Natural killer cell treated with Interleukin-12 subunit alpha and Interleukin-12 subunit beta and Interleukin-15 and Interleukin-18, amount 100 ng/mL, for 72 hours (primary cell): Measurements from ENCODE around the gene LHFPL2. TPM values are rescaled to one million over a fixed set of nuclear protein-coding genes. Genes with fewer than 3 reads are reported as not detected.

Source experiments
- ATAC-seq, 2 donors: fragments of 150-1000 bp; cut with Tn5 transposase in 1 of 2; sonication (Bioruptor Pico), chemical (Tn5 transposase) in 1 of 2; 2 replicates each; pipeline ENCODE4 v1.10.0; 2021
- DNase-seq: peaks from one replicate; pipeline ENCODE4 v3.0.0; 2022; ENCODE audit warnings: low spot score
- H3K27ac Mint-ChIP-seq, 2 donors: 1 replicate in 1 of 2; 2 replicates in 1 of 2; pipeline ENCODE4 v1.8.0; 2022; ENCODE audit warnings: mixed read lengths in 2 of 2, mild to moderate bottlenecking in 1 of 2, moderate library complexity in 1 of 2
- H3K27me3 Mint-ChIP-seq, 2 donors: 1 replicate in 1 of 2; 2 replicates in 1 of 2; pipeline ENCODE4 v1.8.0; 2022; ENCODE audit warnings: mixed read lengths in 2 of 2
- H3K36me3 Mint-ChIP-seq: one replicate; pipeline ENCODE4 v1.8.0; 2022; ENCODE audit warnings: mixed read lengths
- H3K4me1 Mint-ChIP-seq, 2 donors: 1 replicate in 1 of 2; 2 replicates in 1 of 2; pipeline ENCODE4 v1.8.0; 2022; ENCODE audit warnings: low read depth in 2 of 2, mixed read lengths in 2 of 2, mild to moderate bottlenecking in 1 of 2
- H3K4me3 Mint-ChIP-seq: one replicate; pipeline ENCODE4 v1.8.0; 2022; ENCODE audit warnings: mixed read lengths
- H3K9me3 Mint-ChIP-seq: 2 replicates; pipeline ENCODE4 v1.8.0; 2022; ENCODE audit warnings: mixed read lengths
- total RNA-seq, 2 donors: library from RNA; stranded (reverse); gene quantifications; one replicate each; pipeline ENCODE4 v1.2.3, GENCODE V29; 2022

Gene LHFPL2
- total RNA-seq, 2 donors from 2014 or later: 0.45 to 1.8 TPM

DNA sequence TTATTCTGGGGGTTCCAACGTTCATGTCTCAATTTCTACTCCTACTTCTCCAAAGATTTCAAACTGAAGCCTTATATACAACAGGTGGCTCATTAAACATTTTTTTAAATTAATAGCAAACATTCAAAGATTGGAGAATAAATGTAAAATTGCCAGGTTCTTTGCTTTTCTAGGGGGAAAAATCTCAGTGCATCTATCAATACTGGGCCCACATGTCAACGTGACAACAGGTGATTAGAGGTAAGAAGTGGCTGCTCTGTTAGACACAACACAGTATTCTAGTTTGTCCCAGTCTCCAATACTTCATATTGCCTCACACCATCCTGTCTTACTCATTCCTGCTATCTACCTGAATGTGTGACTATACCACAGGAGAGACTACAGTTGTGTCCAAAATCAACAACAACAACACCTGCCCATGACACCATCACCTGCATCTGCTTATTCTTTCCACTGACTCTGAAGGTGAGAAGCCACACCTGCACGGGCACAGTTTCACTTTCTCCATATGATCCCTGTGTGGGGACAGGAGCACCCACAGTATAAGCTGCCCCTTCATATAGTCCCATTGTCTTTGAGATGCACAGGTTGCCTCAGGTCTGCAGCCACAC is 110.2 kb downstream of the LHFPL2 start:
- ATAC-seq (no peak), DNase-seq (no peak)
- Mint-ChIP-seq H3K9me3 (no peaks in the 10 kb centered on the region), H3K4me3 (no peak overlapping the region), H3K27me3 (peaks cover 4 to 15% of the 10 kb centered on the region in 2 donors), H3K27ac (no peak overlapping the region), H3K4me1 (peaks cover 0 to 4% of the 10 kb centered on the region in 2 donors), H3K36me3 (no peaks in the 10 kb centered on the region)

DNA sequence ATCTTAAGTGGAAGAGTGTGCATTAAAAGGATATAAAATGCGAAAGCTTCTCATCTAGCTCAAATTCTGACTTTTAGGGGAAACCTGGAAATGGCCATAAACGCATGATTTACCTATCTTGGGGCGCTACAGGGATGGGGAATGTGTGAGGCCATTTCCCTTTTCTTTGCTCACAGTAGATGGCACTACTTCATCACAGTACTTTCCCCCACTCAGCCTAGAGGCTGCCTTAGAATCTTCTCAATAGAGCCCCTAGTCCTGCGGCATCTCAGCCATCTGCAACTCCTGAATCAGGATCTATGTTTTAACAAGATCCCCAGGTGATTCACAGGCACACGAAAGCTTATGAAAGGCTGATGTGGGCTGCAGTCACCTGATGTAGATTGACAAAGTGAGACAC is 110.8 kb downstream of the LHFPL2 start:
- H3K9me3 Mint-ChIP-seq: no peaks in the 10 kb centered on the region
- no peak for ATAC-seq
- no peak overlapping the region for H3K27ac Mint-ChIP-seq
- no peak overlapping the region for H3K4me3 Mint-ChIP-seq
- no peak for DNase-seq
- H3K27me3 Mint-ChIP-seq: peaks cover 0 to 12% of the 10 kb centered on the region in 2 donors
- H3K4me1 Mint-ChIP-seq: peaks cover 0 to 4% of the 10 kb centered on the region in 2 donors
- no peaks in the 10 kb centered on the region for H3K36me3 Mint-ChIP-seq

DNA sequence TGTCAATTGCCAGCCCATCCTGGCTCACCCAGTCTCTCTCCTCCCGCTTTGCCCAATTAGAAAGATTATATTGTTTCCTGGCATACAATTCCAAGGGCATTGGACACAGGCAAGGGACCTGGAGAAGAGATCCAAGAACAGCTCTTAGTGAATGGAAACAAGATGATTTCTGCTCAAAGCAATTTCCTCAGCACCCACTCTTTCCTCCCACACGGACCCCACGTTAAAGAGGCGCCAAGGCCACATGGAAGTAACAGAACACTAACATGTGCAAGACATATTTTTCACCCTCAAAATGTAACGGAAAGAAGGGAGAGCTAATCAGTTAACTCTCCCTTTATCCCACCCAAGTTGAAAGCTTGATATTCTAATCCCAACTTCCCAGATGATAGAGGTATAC is 111.2 kb downstream of the LHFPL2 start:
- H3K9me3 Mint-ChIP-seq: no peaks in the 10 kb centered on the region
- H3K4me1 Mint-ChIP-seq: peaks cover 0 to 4% of the 10 kb centered on the region in 2 donors
- H3K27ac Mint-ChIP-seq: no peak overlapping the region
- no peak overlapping the region for H3K4me3 Mint-ChIP-seq
- no peak for ATAC-seq
- no peaks in the 10 kb centered on the region for H3K36me3 Mint-ChIP-seq
- no peak for DNase-seq
- H3K27me3 Mint-ChIP-seq: peaks cover 0 to 11% of the 10 kb centered on the region in 2 donors

DNA sequence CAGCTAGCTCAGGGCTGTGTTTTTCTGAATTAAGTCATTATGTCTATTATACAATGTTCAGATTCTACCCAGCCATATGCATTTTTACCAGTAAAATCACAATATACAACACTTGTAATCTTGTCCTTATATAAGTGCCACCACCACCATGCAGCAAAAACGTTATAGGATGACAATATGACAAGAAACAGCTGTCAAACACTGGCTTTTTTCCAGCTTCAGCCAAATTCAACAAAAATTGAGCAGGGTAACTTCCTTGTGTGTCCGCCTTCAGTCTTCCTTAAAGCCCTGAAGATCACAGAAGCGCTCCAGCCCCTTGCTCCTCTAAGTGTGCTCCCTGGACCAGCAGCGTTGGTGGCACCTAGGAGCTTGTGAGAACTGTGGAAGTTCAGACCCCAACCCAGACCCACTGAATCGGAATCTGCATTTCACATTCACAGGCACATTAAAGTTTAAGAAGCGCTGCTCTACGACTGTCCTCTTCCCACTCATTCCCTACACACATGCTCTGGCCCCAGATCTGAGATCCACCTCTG is 111.8 kb downstream of the LHFPL2 start:
- peaks cover 0 to 10% of the 10 kb centered on the region in 2 donors for H3K27me3 Mint-ChIP-seq
- H3K27ac Mint-ChIP-seq: no peak overlapping the region
- H3K4me3 Mint-ChIP-seq: no peak overlapping the region
- no peak for DNase-seq
- H3K9me3 Mint-ChIP-seq: no peaks in the 10 kb centered on the region
- peaks cover 0 to 4% of the 10 kb centered on the region in 2 donors for H3K4me1 Mint-ChIP-seq
- ATAC-seq: no peak
- no peaks in the 10 kb centered on the region for H3K36me3 Mint-ChIP-seq

DNA sequence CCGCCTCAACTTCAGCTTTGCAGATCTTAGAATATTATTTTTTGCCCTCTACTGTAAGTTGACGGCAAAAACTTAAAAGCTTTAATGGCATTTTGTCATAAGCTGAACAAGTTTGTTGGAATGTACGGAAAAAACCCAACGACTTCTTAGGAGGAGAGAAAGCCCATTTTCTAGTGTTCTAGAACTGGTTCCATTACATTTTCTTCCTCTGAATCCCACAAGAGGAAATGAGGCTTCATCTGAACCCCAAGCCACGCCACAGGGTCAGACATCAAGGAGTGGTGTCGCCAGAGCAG is 113.7 kb downstream of the LHFPL2 start:
- DNase-seq: no peak
- peaks cover 0 to 10% of the 10 kb centered on the region in 2 donors for H3K27me3 Mint-ChIP-seq
- peaks cover 0 to 4% of the 10 kb centered on the region in 2 donors for H3K4me1 Mint-ChIP-seq
- no peak for ATAC-seq
- H3K4me3 Mint-ChIP-seq: no peak overlapping the region
- no peaks in the 10 kb centered on the region for H3K9me3 Mint-ChIP-seq
- no peak overlapping the region for H3K27ac Mint-ChIP-seq
- H3K36me3 Mint-ChIP-seq: no peaks in the 10 kb centered on the region

DNA sequence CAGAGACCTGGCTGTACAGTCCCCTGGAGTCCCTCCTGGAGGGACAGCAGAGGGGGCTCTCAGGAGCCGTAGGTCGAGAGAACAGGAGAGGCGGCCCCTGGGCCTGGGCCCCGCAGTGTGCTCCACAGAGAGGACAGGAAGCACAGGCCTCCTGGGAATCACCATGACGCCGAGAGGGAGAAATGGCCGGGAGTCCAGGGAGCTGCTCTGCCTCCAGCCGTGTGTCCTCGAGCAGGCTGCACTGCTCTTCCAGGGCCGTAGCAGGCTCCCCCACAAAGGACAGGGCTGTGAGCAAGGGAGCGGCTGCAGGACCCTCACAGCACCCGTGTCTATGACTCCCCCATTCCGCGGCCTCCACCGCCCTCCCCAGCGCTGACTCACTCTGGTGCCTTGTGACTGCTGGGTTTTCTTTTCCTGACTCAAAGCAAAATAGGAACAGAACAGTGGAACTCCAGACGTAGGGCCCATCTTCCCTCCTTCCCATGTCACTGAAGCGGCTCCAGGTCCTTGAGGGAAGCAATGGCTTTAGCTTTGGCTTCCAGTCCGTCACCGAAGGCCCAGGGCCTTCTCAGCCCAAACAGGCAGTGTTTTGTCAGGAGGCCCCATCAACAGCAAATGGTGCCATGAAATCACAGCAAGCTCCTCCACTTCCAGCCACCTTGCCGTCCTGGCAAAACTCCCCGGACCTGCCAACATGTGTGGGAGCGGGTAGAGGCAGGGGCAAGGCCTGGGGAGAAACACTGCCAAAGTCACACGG is 114.2 kb downstream of the LHFPL2 start:
- Mint-ChIP-seq H3K27me3 (peaks cover 0 to 10% of the 10 kb centered on the region in 2 donors), H3K4me1 (peaks cover 0 to 4% of the 10 kb centered on the region in 2 donors), H3K4me3 (no peak overlapping the region), H3K9me3 (no peaks in the 10 kb centered on the region), H3K27ac (no peak overlapping the region), H3K36me3 (no peaks in the 10 kb centered on the region)
- ATAC-seq: peak in 1 of 2 donors; percentile 52
- no peak for DNase-seq

DNA sequence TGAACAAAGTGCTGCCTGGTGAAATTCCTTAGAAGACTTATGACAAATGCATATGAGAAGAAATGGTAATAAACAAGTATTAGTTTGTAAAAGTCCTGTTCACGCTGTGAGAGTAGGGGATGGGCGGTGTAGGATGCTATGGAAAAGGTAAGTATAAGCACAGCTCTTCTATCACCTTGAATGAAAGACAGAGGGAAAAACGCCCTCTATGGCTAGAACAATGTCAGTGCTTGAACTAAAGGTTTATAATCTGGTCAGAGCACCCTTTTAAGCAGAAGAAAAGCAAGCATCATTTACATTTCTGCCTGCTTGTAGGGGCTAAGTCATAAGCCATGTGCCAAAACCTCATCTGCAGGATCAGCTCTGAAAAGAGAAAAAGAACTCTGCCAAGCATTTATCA is 115.2 kb downstream of the LHFPL2 start:
- no peaks in the 10 kb centered on the region for H3K36me3 Mint-ChIP-seq
- peaks cover 5 to 8% of the 10 kb centered on the region in 2 donors for H3K27me3 Mint-ChIP-seq
- no peaks in the 10 kb centered on the region for H3K4me1 Mint-ChIP-seq
- H3K9me3 Mint-ChIP-seq: no peaks in the 10 kb centered on the region
- no peak for DNase-seq
- no peak for ATAC-seq
- H3K4me3 Mint-ChIP-seq: no peak overlapping the region
- no peak overlapping the region for H3K27ac Mint-ChIP-seq

DNA sequence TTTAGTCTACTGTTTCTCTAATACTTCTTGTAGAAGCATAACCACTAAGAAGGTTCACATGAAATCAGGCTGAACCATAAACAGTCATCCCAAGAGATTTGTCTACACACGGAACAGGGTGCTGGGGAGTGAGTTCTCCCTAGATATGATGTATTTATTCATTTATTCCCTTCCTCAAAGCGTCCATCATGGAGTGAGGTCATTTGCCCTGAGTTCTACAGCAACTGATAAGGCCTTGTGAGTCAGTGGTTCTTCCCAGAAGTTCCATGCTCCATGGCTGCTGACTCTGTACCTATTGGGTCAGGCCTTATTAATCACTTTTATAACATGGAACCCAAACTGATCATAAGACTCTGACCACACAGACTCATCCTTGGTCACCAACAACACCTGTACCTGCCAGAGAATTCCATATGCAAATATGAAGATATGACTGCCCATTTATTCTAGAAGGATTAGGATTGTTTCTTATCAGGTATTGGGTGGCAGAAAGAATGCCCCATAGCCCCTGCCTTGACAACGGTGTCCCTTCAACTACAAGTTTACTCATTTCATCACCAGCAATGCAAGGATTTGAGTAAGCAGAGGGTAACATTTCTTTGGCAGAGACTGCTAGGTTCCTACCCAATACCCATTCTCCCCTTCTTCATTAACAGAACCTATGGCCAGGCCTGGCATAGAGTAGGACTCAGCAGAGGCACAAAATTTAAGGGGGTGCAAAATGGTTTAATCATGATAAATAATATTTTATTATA is 118.1 kb downstream of the LHFPL2 start:
- Mint-ChIP-seq H3K36me3 (no peaks in the 10 kb centered on the region), H3K27me3 (peaks cover 11 to 19% of the 10 kb centered on the region in 2 donors)
- no peak for ATAC-seq

DNA sequence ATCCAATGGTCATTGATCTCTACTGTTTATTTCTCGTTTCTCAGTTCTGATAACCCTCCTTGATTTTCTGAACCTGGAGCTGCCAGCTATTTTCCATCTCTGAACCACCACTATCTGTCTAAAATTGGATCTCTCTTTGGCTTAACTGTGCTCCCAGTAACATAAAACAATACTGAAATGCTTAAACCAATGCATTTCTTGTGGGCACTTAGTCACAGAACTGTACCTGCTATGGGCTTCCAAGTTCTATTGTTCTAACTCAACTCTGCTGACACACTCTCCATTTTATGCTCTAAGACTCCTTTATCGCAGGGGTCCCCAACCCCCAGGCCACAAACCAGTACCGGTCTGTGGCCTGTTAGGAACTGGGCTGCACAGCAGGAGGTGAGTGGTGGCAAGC is 120.6 kb downstream of the LHFPL2 start:
- Mint-ChIP-seq H3K9me3 (no peaks in the 10 kb centered on the region), H3K4me3 (no peak overlapping the region), H3K4me1 (peaks cover 0 to 5% of the 10 kb centered on the region in 2 donors), H3K27ac (no peak overlapping the region), H3K36me3 (no peaks in the 10 kb centered on the region), H3K27me3 (peaks cover 23 to 37% of the 10 kb centered on the region in 2 donors)
- ATAC-seq (no peak), DNase-seq (no peak)

More for the DNA sequence above, 118.1 kb downstream of the LHFPL2 start:
- Mint-ChIP-seq H3K4me3 (no peak overlapping the region), H3K27ac (no peak overlapping the region), H3K4me1 (peaks cover 0 to 5% of the 10 kb centered on the region in 2 donors), H3K9me3 (no peaks in the 10 kb centered on the region)
- no peak for DNase-seq

DNA sequence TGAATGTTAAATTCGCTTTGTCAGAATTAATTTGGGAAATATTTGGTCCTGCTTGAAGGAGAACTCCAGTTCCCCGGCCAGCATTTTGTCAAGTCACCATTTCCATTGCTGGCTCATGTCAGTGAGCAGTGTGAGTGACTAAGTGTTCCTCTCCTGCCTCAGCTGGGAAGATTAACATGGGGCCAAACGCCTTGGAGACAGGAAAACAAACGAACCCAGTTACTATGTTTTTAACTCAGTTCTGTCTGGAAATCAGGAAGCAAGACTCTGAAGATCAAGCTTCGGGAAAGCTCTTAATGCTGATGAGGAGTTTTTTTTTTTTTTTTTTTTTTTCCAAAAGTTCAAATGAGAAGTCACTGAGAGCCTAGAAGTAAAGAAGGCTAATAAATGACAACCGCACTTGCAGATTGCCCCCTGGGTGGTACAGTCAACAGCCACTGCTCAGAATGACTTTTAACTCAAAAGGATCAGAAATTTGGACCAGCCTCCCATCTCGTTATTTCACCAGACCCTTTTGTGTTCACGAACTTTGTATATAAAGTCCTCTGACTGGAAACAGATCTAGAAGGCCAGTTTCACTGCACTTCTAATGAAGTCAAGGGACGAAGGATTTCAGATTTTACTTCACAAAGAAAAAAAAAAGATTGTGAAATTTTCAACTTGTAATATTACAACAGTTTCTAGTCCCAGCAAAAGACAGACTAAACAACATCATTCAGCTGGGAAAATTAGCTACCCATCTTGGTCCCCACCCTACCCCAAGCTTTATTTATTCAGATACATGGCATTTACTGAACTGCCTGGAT is 121.3 kb downstream of the LHFPL2 start:
- no peak for DNase-seq
- H3K4me3 Mint-ChIP-seq: no peak overlapping the region
- no peak for ATAC-seq
- no peak overlapping the region for H3K27ac Mint-ChIP-seq
- peaks cover 0 to 5% of the 10 kb centered on the region in 2 donors for H3K4me1 Mint-ChIP-seq
- H3K9me3 Mint-ChIP-seq: no peaks in the 10 kb centered on the region
- H3K36me3 Mint-ChIP-seq: no peaks in the 10 kb centered on the region
- peaks cover 27 to 44% of the 10 kb centered on the region in 2 donors for H3K27me3 Mint-ChIP-seq

DNA sequence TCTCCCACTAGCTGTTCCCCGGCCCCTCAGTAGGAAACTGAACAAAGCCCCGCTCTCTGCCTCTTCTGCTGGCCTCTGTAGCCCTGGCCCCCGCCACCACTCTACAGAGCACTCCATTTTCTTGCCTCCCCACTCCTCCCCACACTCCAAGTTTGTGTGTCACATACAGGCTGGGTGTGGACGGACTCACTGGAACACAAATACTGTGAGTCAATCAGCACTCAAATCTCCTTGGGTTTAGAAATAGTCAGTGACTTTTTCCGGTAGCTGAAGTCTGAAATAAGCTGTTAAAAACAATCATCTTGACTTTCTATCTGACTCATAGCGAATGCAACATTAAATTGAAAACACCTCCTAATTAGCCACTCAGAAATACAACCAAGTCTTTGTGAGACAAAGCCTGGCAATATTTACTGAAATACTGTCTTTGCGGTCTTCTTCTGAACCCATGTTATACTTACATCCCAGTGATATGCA is 122.5 kb downstream of the LHFPL2 start:
- H3K27ac Mint-ChIP-seq: no peak overlapping the region
- H3K4me1 Mint-ChIP-seq: peaks cover 0 to 5% of the 10 kb centered on the region in 2 donors
- DNase-seq (no peak), ATAC-seq (peak in 1 of 2 donors; percentile 45)
- H3K4me3 Mint-ChIP-seq: no peak overlapping the region
- H3K36me3 Mint-ChIP-seq: no peaks in the 10 kb centered on the region
- H3K27me3 Mint-ChIP-seq: peaks cover 27 to 44% of the 10 kb centered on the region in 2 donors
- H3K9me3 Mint-ChIP-seq: no peaks in the 10 kb centered on the region

DNA sequence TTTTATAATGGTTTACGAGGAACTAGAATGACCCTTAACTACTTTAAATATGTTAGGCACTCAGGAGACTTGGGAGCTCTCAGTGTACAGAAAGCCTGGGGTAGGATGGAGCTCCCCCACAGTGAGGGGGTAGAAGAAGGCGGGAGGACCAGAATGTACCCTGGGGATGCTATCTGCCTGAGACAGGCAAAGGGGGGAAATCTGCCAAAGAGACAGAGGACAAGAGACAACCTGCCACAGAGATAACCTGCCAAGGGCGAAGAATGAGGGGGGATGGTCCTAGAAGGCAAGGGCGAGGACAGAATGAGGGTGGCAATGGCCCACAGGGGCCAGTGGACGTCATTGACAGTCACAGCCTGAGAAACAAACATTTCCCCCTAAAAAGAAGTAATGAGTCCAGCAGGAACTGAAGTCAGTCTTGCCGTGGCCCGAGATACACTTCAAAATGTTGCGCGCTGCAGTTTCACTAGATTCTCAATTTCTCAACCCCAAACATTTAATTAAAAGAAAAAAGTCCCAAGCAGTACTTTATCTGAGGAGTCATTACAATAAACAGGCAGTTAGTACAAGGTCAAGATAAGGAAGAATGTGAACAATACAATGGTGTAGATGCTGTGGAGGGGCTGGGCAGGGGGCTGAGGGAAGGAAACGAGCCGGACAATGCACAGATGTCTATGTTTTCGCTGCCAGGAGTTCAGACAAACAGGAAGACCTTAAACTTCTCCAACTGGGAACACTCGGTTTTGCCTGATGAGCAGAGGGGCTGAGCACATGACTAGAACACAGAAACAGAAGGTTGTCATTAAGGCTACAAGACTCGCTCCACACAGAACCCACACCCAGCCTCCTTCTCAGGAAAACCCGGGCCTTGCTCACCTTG is 125.0 kb downstream of the LHFPL2 start:
- H3K27me3 Mint-ChIP-seq: peaks cover 35 to 59% of the 10 kb centered on the region in 2 donors
- peaks cover 0 to 5% of the 10 kb centered on the region in 2 donors for H3K4me1 Mint-ChIP-seq

More for the DNA sequence above, 125.0 kb downstream of the LHFPL2 start:
- Mint-ChIP-seq H3K36me3 (no peaks in the 10 kb centered on the region), H3K27ac (no peak overlapping the region), H3K9me3 (no peaks in the 10 kb centered on the region), H3K4me3 (no peak overlapping the region)
- DNase-seq (no peak), ATAC-seq (no peak)
